Kidney epithelial cell (primary cell): ENCODE data around the gene LMBR1. TPM values are rescaled to one million over a fixed set of nuclear protein-coding genes. Genes with fewer than 3 reads are reported as not detected.

Experiments
- DNase-seq: peaks from one replicate; pipeline ENCODE4 v3.0.0-alpha.2; 2010; ENCODE audit warnings: low read depth
- H3K27me3 ChIP-seq: 2 replicates; pipeline ENCODE4 v1.6.0; 2011; ENCODE audit warnings: low read length; ENCODE audit not compliant: control insufficient read depth, insufficient read depth
- H3K36me3 ChIP-seq: 2 replicates; pipeline ENCODE4 v1.5.1; 2011; ENCODE audit warnings: low read length; ENCODE audit not compliant: control insufficient read depth, insufficient read depth
- H3K4me3 ChIP-seq: 2 replicates; pipeline ENCODE4 v1.5.1; 2011; ENCODE audit warnings: low read depth, mild to moderate bottlenecking, control low read depth, low read length
- total RNA-seq: library from RNA; depleted of rRNA; stranded (reverse); fragments of >200 nt; gene quantifications from 2 replicates; pipeline ENCODE4 v1.2.3, GENCODE V29; 2015
- TF ChIP-seq, protein P1 (sequence below): IDR thresholded peaks from 2 replicates; pipeline ENCODE4 v1.5.1; 2011; ENCODE audit warnings: mild to moderate bottlenecking, moderate library complexity, low read length, control low read depth, inconsistent platforms; ENCODE audit not compliant: insufficient read depth, poor library complexity, severe bottlenecking

Gene LMBR1
- total RNA-seq, 1 donor from 2014 or later = 47.3 TPM

DNA sequence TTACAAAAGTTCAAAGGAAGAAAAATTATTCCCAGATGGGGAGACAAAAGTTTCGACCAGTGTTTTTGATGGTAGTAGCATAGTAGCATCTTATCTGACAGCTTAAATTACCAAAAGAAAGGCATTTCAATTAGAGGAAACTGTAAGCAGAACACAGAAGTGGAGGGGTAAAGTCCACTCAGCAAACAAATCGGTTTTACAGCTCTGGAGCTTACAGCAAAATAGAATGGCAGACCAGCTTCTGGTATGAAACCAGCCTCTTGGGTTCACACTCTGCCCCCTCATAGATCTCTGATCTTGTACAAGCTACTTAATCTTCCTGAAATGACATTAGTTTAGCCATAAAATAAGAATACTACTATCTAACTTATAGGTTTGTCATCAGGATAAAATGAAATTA lies 133.8 kb downstream of the LMBR1 start:
- Histone ChIP-seq H3K27me3 (no peaks in the 10 kb centered on the region), H3K4me3 (no peak overlapping the region), H3K36me3 (no peaks in the 10 kb centered on the region)
- TF ChIP-seq, protein P1, sequence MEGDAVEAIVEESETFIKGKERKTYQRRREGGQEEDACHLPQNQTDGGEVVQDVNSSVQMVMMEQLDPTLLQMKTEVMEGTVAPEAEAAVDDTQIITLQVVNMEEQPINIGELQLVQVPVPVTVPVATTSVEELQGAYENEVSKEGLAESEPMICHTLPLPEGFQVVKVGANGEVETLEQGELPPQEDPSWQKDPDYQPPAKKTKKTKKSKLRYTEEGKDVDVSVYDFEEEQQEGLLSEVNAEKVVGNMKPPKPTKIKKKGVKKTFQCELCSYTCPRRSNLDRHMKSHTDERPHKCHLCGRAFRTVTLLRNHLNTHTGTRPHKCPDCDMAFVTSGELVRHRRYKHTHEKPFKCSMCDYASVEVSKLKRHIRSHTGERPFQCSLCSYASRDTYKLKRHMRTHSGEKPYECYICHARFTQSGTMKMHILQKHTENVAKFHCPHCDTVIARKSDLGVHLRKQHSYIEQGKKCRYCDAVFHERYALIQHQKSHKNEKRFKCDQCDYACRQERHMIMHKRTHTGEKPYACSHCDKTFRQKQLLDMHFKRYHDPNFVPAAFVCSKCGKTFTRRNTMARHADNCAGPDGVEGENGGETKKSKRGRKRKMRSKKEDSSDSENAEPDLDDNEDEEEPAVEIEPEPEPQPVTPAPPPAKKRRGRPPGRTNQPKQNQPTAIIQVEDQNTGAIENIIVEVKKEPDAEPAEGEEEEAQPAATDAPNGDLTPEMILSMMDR = no peak
- DNase-seq = no peak

DNA sequence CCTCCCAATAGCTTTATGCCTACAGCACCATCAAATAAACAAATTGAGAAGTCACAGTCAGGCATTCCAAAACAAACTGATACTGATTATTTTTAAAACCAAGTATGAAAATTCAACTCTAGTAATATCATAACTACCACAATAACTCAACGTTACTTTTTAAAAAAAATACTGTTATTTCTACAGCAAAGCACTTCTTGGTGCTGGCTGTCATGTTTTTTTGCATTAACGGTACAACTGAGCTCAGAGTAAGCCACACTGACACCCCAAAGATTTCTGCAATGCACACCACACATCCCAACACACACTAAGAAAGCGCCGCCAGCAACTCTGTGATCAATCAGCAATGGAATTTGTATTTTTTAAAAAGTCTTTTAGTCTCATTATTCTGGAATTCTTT lies 138.8 kb downstream of the LMBR1 start:
- no peaks in the 10 kb centered on the region for H3K36me3 ChIP-seq
- no peaks in the 10 kb centered on the region for H3K27me3 ChIP-seq

DNA sequence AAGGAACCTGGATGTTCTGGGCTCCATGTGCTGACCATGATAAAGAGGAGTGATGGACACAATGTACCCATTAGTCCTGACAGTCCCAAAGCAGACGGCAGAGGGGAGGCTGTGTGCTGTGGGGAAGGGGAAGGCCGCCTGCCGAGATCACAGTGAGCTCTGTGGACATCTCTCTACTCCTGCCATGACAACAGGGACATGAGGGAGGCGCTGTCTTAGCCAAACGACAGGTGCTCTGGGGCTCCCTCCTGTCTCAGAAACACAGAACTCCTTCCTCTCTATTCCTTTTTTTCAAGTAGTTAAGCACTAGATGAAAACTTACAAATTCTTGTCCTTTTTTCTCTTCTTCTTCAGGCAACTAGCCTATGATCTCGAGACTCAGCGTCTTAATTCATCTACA lies 139.4 kb downstream of the LMBR1 start:
- DNase-seq = no peak
- no peak overlapping the region for H3K4me3 ChIP-seq
- H3K36me3 ChIP-seq = no peaks in the 10 kb centered on the region
- TF ChIP-seq, protein P1 = no peak
- no peaks in the 10 kb centered on the region for H3K27me3 ChIP-seq

More for the DNA sequence above, 138.8 kb downstream of the LMBR1 start:
- no peak overlapping the region for H3K4me3 ChIP-seq
- DNase-seq = no peak
- TF ChIP-seq, protein P1 = no peak

DNA sequence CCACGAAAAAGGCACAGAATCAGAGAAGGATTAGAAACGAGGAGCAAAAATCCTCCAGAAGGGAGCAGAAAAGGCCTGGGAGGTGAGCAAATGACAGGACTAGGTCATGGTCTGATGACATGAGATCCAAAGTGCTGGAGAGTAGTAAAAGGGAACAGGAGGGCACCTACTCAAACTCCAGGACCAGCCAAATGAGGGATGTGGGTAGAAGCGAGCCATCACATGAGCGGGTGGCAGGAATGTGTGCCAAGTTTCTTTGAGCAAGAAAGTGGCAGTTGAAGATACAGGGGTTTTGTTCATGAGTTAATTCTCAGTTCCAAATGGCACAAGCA lies 139.8 kb downstream of the LMBR1 start:
- DNase-seq = no peak
- no peaks in the 10 kb centered on the region for H3K27me3 ChIP-seq
- no peak overlapping the region for H3K4me3 ChIP-seq
- H3K36me3 ChIP-seq = no peaks in the 10 kb centered on the region
- TF ChIP-seq, protein P1 = no peak

DNA sequence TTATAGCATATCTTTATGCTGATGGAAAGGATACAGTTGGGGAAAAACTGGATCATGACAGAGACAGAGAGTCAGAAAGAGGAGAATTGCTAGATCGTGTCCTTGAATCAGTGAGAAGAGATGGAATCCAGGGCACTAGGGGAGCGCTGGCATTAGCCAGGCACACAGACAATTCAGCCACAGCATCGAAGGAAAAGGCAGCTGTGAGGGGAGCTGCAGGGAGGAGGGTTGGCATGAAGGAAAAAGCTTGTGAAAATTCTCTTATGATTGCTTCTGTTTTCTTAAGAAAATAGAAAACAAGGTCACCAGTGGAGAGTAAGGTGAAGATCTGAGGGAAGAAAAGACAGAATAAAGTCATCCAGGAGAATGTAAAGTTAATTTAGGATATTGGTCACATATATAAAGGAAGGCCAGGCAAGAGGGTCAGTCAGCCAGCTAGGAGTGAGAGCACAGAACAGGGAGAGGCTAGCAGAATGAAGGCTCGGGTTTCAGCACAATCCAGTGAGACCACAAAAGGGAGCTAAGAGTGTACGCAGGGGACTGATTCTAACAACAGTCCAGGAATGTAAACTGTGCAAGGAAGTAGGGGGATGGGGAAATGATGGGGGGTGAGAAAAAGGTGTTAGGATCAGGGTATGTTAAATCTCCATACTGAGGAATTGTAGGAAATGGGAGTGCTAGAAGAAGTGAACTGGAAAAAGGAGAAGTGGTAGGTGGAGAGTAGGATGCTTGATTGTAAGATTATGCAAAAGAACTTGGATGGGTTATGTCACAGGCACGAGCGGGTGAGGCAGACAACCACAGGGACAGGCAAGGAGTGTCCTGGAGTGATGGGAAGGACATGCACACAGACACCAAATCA lies 140.4 kb downstream of the LMBR1 start:
- no peak overlapping the region for H3K4me3 ChIP-seq
- H3K36me3 ChIP-seq = no peaks in the 10 kb centered on the region
- peak; percentile 2 for DNase-seq
- TF ChIP-seq, protein P1 = no peak
- no peaks in the 10 kb centered on the region for H3K27me3 ChIP-seq

DNA sequence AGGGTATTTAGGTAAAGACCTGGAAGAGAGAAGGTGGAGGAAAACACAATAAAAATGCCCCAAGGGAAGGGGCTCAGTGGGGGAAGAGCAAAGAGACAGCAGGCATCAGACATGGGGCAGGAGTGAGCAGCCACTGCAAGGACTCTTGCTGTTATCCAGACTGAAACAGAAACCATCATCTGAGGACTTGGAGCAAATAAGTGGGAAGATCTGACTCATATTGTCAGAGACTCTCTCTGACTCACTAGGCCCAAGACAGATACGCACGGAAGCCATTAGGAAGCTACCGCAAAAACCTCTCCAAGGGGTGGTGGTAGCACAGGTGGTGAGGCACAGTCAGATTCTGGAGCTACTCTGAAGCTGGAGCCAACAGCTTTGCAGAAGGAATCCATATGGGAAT lies 141.7 kb downstream of the LMBR1 start:
- no peak overlapping the region for H3K4me3 ChIP-seq
- DNase-seq = peak; percentile 82

More for the DNA sequence above, 141.7 kb downstream of the LMBR1 start:
- no peaks in the 10 kb centered on the region for H3K27me3 ChIP-seq
- H3K36me3 ChIP-seq = no peaks in the 10 kb centered on the region
- TF ChIP-seq, protein P1 = no peak
